HG03469 (cell line): ENCODE results near the gene NPAS3.

ENCODE experiments used
- ATAC-seq: cut with Tn5 transposase; IDR thresholded peaks from one replicate; pipeline ENCODE4 v1.9.1; 2021; ENCODE audit warnings: mild to moderate bottlenecking, moderate library complexity, moderate number of reproducible peaks; ENCODE audit not compliant: unreplicated experiment

The NPAS3 gene

DNA sequence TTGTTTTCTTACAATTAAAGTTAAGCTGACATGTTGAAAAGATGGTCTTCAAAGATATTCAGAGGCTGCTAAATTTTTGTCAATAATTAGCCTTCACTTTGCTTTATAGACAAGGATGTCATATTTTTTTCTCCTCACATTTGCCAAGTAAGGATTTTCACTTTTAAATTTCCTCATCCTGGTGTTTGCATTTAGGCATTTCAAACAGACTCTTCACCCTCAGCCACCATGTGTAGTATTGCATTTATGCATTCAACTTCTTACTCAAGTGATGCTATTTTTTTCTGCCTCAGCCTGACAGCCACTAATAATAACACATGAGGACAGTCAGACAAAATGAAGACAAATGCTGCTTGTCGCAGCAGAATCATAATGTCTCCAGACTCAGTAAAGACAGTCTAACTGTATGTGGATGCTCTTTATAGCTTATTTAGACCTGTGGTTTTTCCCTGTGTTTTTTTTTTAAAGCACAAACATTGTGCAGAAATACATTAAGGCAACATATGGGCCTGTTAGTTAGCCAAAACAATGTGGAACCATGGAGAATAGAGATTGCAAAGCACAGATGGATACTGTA lies 481.5 kb downstream of the NPAS3 start:
- ATAC-seq: no peak

DNA sequence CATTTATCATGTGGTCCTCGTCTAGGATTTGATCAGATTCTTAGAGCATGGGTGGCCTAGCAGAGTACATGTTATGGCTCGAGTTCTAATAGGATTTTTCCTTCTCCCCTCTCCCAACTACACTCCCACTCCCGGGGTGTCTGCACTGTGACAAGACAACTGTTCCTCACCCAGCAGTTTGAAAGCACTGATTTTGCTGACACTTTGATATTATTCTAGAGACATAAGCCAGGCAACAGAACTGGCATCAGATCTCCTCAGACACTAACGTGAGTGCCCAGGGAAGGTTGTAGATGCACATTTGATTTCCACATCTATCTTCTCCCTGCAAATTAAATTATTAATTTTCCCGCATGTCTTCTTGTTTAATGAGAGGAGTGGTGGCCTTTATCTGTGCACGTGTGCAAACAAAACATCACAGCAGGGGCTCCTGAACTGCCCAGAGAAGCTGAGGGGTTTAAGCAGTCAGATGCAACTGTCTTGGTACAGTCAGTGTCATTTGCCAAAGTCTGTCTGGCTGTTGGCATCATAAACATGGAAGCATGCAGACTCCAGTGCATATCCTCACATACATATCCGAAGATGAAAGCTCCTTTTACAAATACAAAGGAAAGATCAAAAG lies 491.8 kb downstream of the NPAS3 start:
- ATAC-seq: no peak

GRCh38 chr14:33432407-33433023 lies 493.8 kb downstream of the NPAS3 start:
- ATAC-seq: no peak

DNA sequence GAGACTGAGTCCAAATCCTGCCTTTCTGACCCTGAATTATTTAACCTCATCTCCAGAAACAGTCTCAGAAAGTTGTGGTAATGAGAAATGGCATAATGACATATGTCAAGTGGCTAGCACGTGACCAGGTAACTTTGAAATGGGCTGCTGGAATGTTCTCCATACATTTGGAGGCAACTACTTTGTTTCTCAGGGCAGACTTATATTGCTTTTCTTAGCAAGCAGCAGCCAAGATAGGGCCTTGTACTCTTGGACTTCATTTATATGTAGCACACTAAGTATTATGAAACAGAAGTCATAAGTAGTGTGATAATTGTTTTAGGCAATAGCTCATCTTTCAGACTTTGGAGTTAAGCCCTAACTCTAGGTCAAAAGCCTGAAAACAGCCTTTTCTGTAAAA lies 494.7 kb downstream of the NPAS3 start:
- no peak for ATAC-seq

DNA sequence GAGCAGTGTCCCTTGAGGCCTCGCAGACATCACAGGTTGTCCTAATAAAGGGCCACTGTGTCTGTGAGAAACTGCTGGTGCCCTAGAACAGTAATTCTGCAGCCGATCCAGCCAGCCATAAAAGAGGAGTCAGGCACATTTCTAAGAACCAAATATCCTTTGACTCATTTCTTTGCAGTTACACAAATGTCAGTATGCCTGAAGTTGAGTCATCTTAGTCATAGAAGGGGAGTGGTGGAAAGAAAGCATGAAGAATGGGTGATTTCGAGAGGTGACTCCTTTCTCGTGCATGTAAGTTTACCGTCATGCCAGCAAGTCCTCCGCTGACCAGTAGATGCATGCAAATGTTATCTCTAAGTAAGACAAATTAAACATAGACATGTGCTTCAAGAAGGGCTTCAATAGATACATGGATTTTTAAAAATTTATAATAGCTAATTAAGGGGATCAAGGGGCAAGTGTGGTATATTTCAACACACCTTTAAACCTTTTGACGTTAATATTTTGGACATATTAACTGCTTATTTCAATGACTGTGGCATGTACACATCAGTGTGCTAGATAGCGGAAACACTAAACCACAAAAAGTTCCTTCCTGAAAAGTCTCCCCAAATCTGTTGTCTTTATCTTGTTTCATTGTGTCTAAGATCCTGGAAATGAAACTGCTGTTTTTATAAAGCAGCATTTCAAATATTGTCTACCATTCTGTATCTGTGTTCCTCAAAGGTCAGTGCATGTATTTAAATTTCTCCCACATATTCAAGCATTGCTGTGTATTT lies 497.4 kb downstream of the NPAS3 start:
- no peak for ATAC-seq

- ATAC-seq: no peak
These were observed 503.0 kb downstream of the NPAS3 start for GRCh38 chr14:33441633-33442032.

- no peak for ATAC-seq
These were observed 505.5 kb downstream of the NPAS3 start for GRCh38 chr14:33444136-33444535.

GRCh38 chr14:33449268-33449667 lies 510.6 kb downstream of the NPAS3 start:
- no peak for ATAC-seq

DNA sequence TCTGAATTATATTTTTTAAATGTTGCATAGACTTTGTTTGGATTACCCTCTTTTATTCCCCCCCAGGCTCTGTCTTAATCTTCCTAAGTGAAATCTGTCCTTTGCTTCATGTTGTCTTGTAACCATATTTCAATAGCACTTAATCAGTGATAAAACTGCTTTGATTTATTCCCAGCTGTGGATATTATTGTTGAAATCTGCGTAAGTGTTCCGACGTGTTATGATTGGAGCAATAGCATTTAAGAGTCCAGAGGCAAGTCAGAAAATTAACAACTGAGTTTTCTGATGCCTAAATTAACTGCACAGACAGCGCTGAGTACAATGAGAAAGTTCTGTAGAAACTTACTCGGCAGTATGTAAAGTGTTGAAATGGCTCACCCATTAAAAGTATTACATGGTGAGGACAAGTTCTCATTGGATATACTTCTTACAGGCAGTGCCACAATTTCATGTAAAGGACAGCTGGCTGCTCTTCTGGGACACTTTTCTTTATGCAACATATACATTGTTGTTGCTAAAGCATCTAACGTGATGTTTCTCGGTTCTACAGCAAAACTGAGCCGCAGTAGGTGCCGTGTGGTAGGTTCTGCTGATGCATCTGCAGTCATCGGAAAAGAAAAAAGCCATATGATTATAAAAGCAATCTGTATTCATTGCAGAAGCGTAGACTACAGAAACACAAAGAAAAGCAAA lies 511.2 kb downstream of the NPAS3 start:
- ATAC-seq: no peak

DNA sequence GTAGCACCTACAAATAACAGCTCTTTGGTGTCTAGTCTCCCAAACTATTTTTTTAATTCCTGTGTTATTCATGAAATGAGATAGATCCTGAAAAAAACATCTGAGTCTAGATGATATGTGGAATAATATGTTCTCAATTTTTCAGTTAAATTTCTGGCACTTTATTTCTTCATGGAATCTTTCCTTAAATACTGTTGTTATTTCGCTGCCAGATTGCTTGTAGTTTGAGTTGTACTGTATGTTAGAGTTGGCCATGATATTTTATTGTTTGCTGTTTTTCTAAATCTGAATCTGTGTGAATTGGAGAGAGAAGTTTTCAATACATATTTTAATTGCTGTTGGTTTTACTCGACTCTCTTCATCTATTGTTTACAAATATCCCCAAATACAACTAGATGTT lies 511.7 kb downstream of the NPAS3 start:
- no peak for ATAC-seq

DNA sequence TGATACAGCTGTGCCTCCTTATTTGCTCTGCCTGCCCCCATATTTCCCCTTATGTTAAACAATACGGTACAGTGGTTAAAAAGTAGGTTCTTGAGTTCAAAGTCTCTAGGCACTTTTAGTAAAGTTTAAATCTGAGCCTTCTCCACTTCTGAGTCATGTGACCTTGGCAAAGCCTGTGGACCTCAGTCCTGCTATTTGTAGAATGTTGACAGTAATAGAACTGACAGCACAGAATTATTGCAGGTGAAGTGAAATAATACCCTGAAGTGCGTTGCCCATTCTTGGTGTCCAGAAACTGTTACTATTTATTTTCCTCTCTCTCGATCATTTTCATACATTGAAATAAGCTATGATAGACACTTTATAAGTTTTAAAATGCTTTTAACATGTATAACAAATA lies 512.5 kb downstream of the NPAS3 start:
- no peak for ATAC-seq

DNA sequence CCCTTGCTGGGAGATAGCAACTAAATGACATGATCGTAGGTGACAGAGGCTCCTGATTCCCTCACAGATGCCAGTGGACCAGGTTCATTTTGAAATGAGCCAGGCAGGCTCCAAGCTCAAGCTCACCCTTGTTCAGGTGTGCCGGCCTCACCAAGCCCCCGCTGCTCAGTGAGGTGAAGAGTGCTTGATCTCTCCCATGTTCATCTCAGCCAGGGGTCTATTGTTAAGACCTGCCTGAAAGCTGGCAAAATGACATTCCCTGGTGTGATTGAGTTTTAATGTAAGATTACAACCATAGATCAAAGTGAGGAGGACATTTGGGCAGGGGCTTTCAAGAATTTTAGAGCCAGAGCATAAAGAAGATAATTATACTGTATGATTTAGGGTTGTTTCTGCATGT lies 514.3 kb downstream of the NPAS3 start:
- no peak for ATAC-seq

DNA sequence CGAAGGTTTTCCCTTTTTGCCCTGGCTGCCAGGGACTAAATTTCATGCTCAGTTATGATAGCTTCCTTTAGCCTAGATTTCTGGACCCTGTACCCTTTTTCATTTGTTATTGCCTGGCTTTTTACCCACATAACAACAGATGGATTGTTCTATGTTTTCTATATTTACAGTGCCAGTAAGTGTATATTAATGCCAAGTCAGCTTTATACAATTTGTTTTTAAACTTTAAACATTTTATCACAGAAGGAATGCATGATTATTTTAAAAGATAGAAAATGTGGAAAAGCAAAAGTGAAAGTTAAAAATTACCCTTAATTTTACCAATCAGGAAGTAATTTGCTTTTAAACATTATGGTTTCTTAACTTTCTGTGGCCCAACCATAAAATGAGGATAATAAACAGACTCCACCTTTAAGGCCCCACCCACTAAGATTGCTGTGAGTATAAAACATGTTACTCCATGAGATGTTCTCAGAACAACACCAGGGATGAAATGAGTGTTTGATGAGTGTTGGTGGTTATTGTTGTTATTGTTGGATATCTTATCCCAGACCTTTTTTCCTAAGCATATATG lies 515.4 kb downstream of the NPAS3 start:
- no peak for ATAC-seq

DNA sequence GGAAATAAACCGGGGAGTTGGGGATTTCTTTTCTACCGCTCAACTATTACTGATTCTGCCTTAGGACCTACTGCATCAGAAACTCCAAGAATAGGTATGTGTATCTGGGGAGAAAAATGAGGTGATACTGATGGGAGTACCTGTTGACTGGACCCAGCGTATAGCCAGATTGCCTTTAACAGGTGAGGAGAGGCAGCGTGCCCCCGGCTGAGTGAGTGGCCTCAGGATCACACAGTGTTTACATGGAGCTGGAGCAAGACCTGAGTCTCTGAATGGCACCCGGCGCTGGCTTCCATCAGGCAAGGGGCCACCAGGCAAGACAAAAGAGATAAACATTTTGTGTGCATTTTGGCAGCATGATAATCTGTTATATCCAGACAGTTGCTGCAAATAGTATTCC lies 516.0 kb downstream of the NPAS3 start:
- ATAC-seq: no peak

DNA sequence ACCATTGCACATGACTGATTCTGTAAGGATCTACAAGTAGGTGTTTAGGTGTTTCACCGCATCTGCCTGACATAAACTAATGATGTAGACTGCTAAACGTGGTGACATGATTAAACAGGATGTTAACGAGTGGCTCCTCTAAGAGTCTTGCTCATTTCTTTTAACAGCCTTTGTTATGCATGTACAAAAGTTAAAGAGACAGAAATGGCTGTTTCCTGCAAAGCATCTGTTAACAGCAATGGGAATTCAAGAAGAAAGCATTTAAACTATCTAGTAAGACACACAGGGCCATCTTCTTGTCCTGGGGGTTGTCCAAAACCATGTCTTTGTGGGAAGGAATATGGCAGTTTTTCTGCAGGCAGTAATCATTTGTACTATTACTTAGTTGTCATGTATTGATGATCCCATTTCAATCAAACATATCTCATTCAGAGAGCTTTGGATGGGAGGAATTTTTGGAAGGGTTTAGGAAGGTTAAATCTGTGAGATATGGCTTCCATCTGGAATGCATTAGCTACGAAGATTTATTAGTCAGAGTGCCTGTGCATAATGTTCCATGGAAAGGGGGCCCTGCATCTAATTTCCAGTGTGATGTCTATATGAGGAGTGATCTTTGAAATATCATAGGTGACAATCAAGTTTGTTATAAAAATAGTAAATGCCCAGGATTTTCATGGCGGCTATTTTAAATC lies 517.1 kb downstream of the NPAS3 start:
- no peak for ATAC-seq

- no peak for ATAC-seq
These were observed 518.3 kb downstream of the NPAS3 start for GRCh38 chr14:33457021-33457420.

- ATAC-seq: no peak
These were observed 518.9 kb downstream of the NPAS3 start for GRCh38 chr14:33457617-33458016.

DNA sequence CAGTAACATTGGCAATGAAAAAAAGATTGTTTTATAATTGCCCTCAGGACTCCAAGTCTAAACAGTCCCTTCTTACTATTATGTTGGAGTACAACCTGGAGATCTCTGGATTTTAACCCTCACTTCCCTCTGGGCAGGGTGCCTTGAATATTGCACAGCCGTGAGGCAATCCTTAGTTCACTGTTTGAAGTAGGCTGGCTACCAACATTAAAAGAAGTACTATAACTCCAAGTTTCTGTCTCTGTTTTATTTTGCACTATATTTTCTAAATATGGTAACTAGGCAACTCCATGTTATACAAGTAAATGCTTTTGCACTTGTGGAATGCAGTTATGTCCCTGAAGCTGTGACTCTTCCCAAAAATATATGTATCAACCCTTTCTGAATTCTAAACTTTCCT lies 521.5 kb downstream of the NPAS3 start:
- ATAC-seq: no peak

DNA sequence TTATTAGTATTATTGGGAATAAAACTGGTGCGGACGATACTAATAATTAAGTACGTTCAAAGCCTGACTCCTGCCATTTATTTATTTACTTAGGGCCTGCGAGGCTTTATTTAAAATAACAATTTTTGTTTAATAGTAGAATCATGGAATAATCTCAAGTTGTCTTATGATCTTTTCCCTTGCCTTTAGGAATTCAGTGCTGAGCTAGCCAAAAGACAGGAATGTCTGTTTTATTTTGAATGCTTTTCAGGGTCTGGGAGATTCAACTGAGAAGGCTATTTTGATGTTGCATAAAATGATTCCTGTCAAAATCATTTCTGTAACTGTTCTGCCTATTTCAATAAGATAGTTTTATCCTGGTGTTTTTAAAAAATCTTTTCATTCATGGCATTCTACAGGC lies 522.4 kb downstream of the NPAS3 start:
- ATAC-seq: no peak

DNA sequence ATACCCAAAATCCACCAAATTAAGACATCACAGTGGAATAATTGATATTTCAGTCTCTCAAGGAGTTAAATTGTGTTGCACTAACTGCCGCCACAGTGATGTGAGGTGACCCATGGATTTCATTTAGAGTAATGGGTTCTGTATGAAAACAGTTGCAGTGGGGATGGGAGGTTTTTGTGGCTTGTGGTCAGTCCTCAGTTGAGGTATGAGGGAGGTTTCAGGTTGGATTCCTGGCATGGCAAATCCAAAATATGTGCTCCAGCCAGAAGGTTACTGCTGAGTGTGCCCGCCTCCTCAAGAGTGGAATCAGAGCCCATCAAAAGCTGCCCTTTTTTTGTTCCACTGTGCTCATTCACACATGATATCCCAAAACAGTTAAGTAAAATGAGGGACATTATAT lies 525.1 kb downstream of the NPAS3 start:
- no peak for ATAC-seq
